Left colon (tissue), 2 donors: ENCODE measurements around the gene OR52A1. TPM values are rescaled to one million over a fixed set of nuclear protein-coding genes. Genes with fewer than 3 reads are reported as not detected.
"Not testable (repeated sequence)": the region's sequence is repeated elsewhere in the genome, so short reads cannot be mapped to it uniquely, and the experiment has no call there.

Experiments
- ATAC-seq: fragments of 200-7000 bp; cut with Tn5 transposase; one replicate; pipeline ENCODE4 v1.9.1; 2020; ENCODE audit warnings: mild to moderate bottlenecking, moderate library complexity
- DNase-seq, 2 donors: peaks; one replicate each; pipeline ENCODE4 v3.0.0-alpha.2; 2020
- intact Hi-C, 2 donors: fragments of 100-400 bp; cut with DNase I in 1 of 2; cut with micrococcal nuclease in 1 of 2; formaldehyde crosslinking; loops; one replicate each; pipeline versions ENCODE4 v1.11.2 to v1.14.0; 2022; cut with DNase I, micrococcal nuclease
- long read RNA-seq: library from polyadenylated mRNA; unstranded; transcript quantifications from one replicate; pipeline ENCODE4 v2.0.0, GENCODE V29; 2021
- total RNA-seq, 2 donors: library from RNA; stranded (reverse); fragmentation: NEBNext Ultra II Directional; extraction: Animal tissue kit (Norgen Biotek cat#: 25700); gene quantifications; one replicate each; pipeline ENCODE4 v1.2.1, GENCODE V29; 2021
- donor health status: DM: no; HTN: no; CAD: no.
- donor health status: DM: yes; HTN: yes; CAD: no.

Gene OR52A1
- not detected for total RNA-seq
- long read RNA-seq: 0 reads

DNA sequence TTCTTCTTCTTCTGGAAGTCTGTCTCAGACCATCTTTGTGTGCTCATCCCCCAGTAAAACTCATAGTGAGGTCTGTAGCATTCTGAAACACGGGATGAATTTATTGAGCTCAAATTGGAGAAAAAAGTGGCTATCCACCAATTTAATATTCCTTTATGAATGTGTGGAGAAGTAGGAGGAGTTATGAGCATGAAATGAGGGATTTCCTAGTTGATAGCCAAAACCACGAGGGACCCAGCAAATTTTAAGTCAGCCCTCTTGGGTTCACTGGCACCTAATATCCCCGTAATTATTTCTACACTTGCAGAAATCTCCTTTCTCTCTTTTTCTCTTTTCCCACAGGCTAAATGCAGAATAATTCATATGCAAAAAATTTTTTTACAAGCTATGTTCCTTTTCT is at the start of gene OR52A1:
TSS of gene OR52A1 (minus strand) at position 101 of the 400 bp plus-strand sequence. CDS start 2,388 bp downstream, outside the sequence.
- no peak for DNase-seq
- intact Hi-C loops: no loop called here
- no peak for ATAC-seq

DNA sequence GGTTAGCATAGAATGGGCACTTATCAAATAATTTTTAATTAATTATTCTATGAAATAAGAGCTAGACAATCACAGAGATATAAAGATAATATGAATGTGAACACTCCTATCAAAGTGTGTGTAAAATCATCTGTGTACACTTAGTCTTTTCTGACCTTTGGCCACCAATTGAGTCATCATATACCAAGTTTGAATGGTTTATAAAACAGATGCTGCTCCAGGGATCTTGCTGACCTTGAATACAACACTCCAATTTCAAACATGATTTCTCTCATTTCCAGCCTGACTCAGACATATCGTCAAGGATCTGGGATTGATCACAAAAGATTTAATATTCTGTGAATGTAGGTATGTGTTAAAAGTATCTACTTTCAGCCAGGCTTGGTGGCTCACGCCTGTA is 48.8 kb upstream of the OR52A1 start:
- ATAC-seq: no peak
- intact Hi-C loops: no loop called here
- DNase-seq: no peak

DNA sequence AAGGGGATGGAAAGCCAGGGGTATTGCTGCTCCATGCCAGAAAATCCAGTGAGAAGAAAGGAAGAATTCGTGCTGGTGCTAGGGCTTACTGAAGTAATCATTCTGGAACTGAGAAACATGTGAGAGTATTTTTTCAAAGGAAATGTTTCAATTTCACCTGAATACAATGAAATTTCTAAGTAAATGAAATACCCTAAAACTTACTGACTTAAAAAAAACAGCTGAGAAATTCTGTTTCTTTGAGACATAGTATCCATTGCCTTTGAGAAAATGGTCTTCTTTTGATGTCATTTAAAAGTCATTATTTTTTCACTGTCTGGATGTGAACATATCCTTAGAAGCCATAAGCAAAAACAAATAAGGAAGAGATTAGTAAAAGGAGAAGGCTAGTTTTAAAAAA is 46.0 kb upstream of the OR52A1 start, which contains the start of gene OR51V1:
TSS of gene OR51V1 (minus strand) at position 101 of the 400 bp plus-strand sequence. CDS start at position 101, 0 bp downstream.
- intact Hi-C loops: no loop called here
- DNase-seq (no peak), ATAC-seq (no peak)

DNA sequence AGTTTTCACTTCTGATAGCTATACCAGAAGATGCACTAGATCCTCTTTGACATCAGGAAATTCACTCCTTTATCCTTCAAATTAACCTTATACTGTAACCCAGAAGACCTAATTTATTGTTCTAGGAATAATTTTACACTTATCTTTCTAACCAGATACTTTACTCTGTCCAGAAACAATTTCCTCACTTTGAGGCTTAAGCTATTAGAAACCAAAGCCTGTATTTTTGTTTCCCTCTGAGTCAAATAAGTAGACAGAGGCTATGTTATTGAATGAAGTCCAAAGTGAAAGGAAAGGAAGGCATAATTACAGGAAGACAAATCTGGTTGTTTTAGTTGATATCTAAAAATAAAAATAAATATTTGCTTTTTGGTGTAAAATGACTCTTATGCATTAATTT is 43.7 kb upstream of the OR52A1 start:
- intact Hi-C loops: no loop called here
- no peak for ATAC-seq

DNA sequence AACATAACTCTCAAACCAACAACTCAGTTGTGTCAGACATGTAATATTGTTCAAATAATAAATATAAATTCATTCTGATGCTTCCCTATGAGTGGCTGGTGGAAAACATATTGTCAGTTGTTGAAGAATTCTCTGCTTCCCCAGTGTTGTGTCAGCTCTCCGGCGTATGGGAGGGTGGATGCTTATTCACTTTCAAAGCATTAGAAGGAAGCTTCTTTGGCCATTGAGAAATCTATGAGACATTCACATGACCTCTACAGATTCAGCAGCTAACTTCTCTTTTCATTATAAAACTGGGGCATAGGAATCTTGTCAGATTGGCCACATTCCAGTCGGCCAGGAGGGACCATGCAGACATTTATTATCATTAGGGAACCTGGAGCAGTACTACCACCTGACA is 43.0 kb upstream of the OR52A1 start:
- intact Hi-C loops: no loop called here
- no peak for DNase-seq
- ATAC-seq: no peak

More for the DNA sequence above, 43.7 kb upstream of the OR52A1 start:
- DNase-seq: no peak

DNA sequence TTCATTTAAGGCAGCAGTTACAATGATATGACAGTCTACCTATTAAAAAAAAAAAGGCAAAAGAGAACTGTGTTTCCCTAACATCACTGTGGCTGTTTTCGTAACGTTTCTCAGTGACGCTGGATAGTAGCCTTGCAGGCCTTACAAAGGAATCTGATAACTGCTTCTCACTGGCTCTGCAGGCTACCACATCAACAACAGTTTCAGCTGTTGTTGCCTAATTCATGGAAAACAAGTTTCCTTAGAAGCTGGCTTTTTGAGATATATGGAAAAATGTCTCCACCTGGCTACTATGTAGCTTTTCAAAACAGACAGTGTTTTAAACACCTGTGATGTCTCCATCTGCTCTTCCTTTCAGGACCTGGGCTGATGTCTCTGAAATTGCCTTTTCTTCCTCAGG is 42.2 kb upstream of the OR52A1 start:
- intact Hi-C loops: no loop called here
- no peak for ATAC-seq
- no peak for DNase-seq

DNA sequence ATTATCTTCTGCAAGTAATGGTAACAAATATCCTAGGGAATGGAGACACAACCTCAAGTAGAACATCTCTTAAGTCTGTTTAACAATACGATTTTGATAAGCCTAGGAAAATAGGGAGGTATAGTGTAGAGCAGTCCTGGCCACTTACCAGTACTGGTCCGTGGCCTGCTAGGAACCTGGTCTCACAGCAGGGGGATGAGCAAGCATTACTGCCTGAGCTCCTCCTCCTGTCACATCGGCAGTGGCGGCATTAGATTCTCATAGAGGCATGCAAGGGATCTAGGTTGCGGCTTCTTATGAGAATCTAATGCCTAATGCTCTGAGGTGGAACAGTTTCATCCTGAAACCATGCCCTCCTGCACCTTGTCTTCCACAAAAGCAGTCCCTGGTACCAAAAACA is 41.5 kb upstream of the OR52A1 start:
- DNase-seq (no peak), ATAC-seq (no peak)
- intact Hi-C loops: no loop called here

DNA sequence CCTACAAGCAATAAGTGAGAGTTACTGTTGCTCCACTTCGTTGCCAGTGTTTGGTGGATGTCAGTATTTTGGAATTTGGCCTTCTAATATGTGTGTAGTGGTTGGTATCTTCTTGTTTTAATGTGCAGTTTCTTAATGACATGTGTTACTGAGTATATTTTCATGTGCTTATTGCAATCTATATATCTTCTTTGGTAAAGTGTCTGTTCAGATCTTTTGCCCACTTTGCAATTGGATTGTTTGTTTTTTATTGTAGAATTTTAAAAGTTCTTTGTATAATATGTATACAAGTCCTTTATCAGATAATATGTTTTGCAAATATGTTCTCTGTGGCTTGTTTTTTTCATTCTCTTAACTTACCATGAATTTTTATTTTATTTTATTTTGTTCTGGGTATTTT is 38.2 kb upstream of the OR52A1 start:
- DNase-seq (no peak), ATAC-seq (no peak)
- intact Hi-C loops: no loop called here

DNA sequence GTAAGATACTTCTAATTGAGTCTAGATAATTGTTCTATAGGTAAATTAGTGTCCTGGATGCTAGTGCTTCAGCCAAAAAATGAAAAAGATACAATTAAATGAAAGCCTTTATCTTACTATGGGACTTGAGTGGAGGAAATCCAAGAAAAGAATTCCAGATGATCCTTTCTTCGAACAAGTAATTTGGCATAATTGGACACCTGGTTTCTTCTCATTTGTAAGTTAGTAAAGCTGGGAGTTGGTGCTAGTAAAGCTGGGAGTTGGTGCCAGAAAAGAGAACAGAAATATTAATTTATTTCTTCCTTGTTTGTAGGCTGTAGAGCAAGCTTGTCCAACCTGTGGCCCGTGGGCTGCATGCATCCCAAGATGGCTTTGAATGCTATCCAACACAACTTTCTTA is 33.6 kb upstream of the OR52A1 start:
- no peak for ATAC-seq
- intact Hi-C loops: no loop called here
- no peak for DNase-seq

DNA sequence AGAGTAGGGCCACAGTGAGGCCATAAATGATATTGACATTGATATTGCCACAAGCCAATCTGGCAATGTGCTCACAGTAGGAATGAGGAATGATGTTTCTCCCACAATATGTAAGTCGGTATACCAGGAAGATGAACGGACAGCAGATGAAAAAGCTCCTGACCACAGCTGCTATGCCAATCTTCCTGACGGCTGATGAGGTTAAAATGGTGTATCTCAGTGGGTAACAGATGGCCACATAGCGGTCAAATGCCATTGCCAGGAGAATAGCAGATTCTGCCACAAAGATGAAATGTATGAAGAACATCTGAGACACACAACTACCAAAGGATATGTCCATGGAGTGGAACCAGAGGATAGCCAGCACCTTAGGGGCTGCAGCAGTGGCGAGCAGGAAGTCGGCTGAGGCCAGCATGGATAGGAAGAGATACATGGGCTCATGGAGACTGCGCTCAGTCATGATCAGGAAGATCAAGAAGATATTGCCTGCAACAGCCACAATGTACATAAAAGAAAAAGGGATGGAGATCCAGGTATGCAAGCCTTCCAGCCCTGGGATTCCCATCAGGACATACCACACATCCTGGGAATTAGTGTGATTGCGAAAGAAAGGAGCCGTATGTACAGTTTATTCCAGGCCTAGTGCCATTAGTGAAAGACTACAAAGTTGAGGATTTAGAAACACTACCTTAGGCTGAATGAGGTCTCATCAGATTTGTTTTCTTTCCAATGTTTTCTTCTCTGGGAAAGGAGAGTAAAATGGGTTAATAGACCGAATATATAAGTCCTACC is 23.7 kb upstream of the OR52A1 start:
- intact Hi-C loops: no loop called here
- DNase-seq: no peak
- no peak for ATAC-seq

DNA sequence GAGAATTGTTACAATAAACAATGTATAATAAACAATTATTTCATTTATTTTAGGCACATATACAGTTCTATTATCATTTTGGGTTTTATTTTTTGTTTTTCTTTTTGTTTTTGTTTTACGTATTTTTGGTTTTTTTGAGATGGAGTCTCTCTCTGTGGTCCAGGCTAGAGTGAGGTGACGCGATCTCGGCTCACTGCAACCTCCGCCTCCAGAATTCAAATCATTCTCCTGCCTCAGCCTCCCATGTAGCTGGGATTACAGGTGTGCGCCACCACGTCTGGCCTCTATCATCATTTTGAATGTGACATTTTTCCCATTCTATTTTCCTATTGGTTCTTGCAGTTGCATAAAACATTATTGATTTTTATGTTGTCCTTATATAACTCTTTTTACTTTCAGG is 20.4 kb upstream of the OR52A1 start:
- ATAC-seq (no peak), DNase-seq (no peak)
- intact Hi-C loops: no loop called here

DNA sequence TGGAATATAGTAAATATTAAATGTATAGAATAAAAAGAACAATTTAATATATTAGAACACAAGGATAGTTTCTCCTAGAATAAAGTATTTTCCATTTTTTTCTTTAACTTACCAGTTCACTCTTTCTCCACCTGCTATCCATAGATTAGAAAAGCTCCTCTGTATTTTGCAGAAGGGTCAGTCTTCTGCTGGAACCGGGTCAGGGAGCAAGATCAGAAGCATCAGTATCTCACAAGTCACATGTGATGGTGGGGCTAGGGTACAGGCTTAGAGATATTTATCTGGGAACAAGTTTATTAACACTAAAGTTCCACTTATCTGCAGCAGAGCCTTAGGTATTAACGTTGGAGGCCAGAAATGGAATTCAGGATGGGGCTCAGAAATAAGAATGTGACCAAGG is 17.3 kb upstream of the OR52A1 start:
- ATAC-seq (no peak), DNase-seq (no peak)
- intact Hi-C loops: no loop called here

DNA sequence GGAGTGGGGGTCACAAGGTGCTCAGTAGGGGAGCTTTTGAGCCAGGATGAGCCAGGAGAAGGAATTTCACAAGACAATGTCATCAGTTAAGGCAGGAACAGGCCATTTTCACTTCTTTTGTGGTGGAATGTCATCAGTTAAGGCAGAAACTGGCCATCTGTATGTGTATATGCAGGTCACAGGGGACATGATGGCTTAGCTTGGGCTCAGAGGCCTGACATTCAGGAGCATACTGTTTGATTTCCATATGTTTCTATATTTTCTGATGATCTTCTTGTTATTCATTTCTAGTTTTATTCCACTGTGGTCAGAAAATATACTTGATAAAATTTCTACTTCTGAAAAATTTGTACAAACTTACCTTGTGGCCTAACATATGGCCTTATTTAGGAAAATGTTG is 11.3 kb upstream of the OR52A1 start:
- DNase-seq, ATAC-seq, intact Hi-C loops: not testable (repeated sequence)

DNA sequence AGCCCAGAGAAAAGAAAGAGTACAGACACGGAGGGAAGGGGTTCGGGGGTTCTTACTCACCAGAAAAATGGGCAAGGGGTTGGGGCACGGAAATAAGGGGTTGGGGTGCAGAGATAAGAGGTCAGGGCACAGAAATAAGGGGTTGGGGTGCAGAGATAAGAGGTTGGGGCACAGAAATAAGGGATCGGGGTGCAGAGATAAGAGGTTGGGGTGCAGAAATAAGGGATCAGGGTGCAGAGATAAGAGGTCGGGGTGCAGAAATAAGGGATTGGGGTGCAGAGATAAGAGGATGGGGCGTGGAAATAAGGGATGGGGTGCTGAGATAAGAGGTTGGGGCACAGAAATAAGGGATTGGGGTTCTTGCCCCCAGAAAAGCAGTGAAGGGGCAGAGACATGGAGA is 10.2 kb upstream of the OR52A1 start:
- DNase-seq, intact Hi-C loops, ATAC-seq: not testable (repeated sequence)

DNA sequence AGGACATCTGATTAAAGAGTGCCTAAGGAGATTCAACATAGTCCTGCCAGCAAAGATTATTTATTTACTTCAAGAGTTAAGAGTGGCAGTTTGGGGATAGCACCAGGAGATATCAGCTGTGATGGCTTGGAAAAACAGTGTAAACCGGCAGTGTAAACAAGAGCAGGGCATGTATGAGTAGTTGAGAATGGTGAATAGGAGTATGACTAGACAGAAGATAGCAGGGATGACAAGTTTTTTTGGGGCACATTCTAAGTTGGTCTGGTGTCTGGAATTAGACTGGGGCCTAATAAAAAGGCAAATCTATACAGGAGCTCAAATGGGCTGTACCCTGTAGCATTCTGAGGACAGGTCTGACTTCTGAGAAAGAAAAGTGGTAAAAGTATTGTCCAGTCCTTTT is 6.5 kb upstream of the OR52A1 start:
- intact Hi-C loops, ATAC-seq, DNase-seq: not testable (repeated sequence)

DNA sequence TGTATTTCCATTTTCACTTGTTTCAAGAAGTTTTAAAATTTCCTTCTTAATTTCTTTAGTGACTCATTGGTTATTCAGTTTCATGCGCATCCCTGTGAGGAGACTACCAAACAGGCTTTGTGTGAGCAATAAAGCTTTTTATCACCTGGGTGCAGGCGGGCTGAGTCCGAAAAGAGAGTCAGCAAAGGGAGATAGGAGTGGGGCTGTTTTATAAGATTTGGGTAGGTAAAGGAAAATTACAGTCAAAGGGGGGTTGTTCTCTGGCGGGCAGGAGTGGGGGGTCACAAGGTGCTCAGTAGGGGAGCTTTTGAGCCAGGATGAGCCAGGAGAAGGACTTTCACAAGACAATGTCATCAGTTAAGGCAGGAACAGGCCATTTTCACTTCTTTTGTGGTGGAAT is 5.7 kb upstream of the OR52A1 start:
- DNase-seq, ATAC-seq, intact Hi-C loops: not testable (repeated sequence)

DNA sequence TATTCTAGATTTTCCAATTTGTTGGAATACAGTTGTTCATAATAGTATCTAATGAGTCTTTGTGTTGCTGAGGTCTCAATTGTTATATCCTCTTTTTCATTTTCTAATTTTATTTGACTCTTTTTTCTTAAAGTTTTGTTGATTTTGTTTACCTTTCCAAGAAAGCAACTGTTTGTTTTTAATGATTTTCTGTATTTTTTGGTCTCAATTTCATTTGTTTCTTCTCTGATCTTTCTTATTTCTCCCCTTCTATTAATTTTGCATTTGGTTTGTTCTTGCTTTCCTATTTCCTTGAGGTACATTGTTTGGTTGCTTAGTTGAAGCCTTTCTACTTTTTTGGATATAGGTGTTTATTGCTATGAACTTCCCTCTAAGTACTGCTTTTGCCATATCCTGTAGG is 5.2 kb upstream of the OR52A1 start:
- intact Hi-C loops: no loop called here
- ATAC-seq: no peak
- DNase-seq: no peak

DNA sequence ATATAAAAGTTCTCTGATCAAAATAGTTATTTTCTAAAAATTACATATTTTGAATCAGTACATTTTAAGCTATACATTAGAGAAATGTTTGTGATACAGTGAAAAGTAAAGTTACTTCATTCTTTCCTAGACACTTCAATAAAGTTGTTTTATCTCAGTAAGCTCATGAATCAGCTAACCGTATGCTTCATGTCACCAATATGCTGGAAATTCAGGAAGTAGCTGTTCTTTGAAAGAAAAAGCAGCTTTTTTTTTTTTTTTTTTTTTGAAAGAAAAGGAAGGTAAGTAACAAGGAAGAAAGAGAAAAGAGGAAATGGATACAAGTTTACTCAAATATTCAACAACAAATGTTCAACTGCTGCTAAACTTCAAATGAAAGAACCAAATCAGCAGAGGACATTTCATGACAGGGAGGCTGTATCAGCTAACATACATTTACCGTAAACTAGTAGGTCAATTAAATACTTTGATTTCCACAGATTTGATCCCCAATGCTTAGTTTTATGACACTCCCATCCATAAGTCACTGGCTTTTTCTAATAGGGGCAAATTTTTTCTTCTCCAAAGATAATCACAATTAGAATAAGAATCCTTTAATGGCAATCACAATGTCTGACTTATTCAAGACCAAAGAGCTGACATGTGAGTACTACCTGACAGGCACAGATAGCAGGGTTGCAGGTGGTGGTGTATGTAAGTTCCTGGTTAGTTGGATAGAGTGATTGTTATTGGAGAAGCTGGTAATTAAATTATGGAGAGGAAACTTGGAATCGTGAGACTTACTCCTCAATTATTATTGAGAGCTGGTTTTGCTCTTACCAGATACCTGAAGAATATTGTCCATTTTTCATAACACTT is 754 bp downstream of the OR52A1 start:
- no peak for ATAC-seq
- intact Hi-C loops: no loop called here
- no peak for DNase-seq

DNA sequence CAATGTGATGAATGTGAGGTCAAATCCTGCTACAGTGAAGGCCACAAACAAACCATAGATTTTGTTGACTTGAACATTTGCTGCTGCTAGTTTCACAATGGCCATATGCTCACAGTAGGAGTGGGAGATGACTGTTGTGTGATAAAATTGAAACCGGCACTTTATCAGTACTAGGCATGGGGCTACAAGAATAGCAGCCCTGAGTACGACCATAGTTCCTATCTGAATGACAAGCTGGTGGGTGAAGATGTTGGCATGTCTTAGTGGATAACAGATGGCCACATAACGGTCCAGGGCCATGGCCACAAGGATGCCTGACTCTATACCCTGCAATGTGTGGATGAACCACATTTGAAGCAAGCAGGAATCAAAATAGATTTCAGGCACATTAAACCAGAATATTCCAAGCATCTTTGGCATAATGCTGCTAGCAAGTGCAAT is 2.8 kb downstream of the OR52A1 start:
- intact Hi-C loops: no loop called here
- DNase-seq (no peak), ATAC-seq (no peak)

DNA sequence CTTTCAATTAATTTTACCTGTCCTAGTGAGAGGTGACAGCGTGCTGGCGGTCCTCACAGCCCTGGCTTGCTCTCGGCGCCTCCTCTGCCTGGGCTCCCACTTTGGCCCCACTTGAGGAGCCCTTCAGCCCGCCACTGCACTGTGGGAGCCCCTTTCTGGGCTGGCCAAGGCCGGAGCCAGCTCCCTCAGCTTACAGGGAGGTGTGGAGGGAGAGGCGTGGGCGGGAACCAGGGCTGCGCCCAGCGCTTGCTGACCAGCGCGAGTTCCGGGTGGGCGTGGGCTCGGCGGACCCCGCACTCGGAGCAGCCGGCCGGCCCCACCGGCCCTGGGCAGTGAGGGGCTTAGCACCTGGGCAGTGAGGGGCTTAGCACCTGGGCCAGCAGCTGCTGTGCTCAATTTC is 10.4 kb downstream of the OR52A1 start:
- intact Hi-C loops, ATAC-seq, DNase-seq: not testable (repeated sequence)
